GM12873 (cell line): Measurements from ENCODE around the gene WDR13.

Experiments used
- CTCF ChIP-seq: IDR thresholded peaks from 2 replicates; pipeline ENCODE4 v1.5.1; 2012; ENCODE audit warnings: low read depth, mild to moderate bottlenecking, moderate library complexity, low read length, control low read depth; ENCODE audit not compliant: insufficient read depth; ENCODE audit errors: missing control alignments

The WDR13 gene

GRCh38 chrX:48597353-48598264, at the start of gene WDR13:
WDR13 (plus strand) TSS chrX:48597492; CDS start chrX:48597997, 505 bp downstream.
- TF ChIP-seq CTCF, result no peak

DNA sequence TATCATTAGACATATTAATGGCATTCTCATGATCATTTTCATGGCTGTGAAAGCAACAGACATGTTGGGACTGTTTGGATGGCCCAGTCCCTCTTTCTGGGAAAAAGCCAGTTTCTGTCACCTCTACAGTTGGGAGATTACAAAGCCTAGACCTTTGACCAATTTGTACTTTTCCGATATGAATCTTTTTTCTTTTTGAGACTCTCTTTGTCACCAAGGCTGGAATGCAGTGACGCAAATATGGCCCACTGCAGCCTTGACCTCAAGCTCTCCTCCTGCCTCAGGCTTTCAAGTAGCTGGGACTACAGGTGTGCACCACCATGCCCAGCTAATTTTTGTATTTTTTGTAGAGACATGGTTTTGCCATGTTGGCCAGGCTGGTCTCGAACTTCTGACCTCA, 48.4 kb upstream of the WDR13 start:
- no peak for TF ChIP-seq CTCF

DNA sequence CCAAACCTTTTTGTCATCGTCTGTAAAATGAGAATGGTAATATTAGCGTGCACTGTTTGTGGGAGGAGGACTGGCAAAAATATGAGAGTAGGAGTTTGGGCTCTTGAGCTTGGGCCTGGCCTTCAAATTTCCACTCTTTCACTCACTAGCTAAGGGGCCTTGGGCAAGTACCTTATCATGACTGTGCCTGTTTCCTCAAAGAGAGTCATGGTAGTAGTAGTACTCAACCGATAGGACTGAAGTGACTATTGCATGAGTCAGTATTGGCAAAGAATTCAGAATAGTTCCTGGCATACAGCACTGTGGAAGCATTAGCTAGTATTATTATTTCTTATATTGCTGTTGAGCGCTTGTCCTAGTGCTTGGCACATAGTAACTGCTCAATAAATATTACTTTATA, 39.0 kb upstream of the WDR13 start:
- TF ChIP-seq CTCF, result no peak

DNA sequence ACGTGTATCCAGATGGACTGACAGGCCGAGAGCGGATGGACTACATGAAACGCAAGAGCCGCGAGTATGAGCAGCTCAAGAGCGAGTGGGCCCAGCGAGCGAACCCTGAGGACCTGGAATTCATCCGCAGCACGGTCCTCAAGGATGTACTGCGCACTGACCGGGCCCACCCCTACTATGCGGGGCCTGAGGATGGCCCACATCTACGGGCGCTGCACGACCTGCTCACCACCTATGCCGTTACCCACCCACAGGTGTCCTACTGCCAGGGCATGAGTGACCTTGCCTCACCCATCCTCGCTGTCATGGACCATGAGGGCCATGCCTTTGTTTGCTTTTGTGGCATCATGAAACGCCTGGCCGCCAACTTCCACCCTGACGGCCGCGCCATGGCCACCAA, 37.7 kb upstream of the WDR13 start:
- TF ChIP-seq CTCF, result no peak

DNA sequence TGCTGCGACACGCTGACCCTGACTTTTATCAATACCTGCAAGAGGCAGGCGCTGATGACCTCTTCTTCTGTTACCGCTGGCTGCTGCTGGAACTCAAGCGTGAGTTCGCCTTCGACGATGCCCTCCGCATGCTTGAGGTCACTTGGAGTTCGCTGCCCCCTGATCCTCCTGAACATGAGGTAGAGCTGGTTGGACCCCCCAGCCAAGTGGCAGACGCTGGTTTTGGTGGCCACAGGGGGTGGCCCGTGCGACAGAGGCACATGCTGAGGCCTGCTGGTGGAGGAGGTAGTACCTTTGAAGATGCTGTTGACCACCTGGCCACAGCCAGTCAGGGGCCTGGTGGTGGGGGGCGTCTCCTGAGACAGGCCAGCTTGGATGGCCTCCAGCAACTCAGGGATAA, 37.2 kb upstream of the WDR13 start:
- no peak for TF ChIP-seq CTCF

GRCh38 chrX:48560681-48561080, 36.6 kb upstream of the WDR13 start:
- TF ChIP-seq CTCF, result no peak

DNA sequence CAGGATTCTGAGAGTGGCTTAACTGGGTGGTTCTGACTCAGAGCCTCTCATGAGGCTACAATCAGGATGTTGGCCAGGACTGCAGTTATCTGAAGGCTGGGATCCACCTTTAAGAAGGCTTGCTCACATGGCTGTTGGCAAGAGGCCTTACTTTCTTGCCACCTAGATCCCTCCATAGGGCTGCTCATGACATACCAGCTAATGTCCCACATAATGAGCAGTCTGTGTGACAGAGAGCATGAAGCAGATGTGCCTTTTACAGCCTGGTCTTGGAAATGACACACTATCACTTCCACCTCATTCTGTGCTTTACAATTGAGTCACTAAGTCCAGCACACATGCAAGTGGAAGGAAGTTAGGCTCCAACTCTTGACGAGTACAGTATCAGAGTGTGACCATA, 27.3 kb upstream of the WDR13 start:
- no peak for TF ChIP-seq CTCF
